NCI-H1694 (cell line): Measurements from ENCODE around the gene HSD3B7.
A peak's percentile ranks its signal among the peaks of the same experiment; 100 is the strongest.
"Not testable (repeated sequence)": the region's sequence is repeated elsewhere in the genome, so short reads cannot be mapped to it uniquely, and the experiment has no call there.

ENCODE experiments used
- DNase-seq: peaks from one replicate; lab custom pipeline; 2025; lab: John Stamatoyannopoulos, UW

Gene HSD3B7

GRCh38 chr16:31000671-31001382 lies 15.8 kb downstream of the HSD3B7 start:
- DNase-seq, result no peak

- no peak for DNase-seq
Measured at GRCh38 chr16:31001507-31002249, 16.7 kb downstream of the HSD3B7 start.

- no peak for DNase-seq
Measured at GRCh38 chr16:31002250-31002700, 17.3 kb downstream of the HSD3B7 start.

- DNase-seq, result no peak
Measured at GRCh38 chr16:31002862-31003341, 17.9 kb downstream of the HSD3B7 start.

- DNase-seq, result no peak
Measured at GRCh38 chr16:31003744-31004143, 18.7 kb downstream of the HSD3B7 start.

- no peak for DNase-seq
Measured at GRCh38 chr16:31004658-31005057, 19.7 kb downstream of the HSD3B7 start.

GRCh38 chr16:31005350-31006085 lies 20.5 kb downstream of the HSD3B7 start:
- DNase-seq, result no peak

GRCh38 chr16:31006086-31006385 lies 21.0 kb downstream of the HSD3B7 start:
- DNase-seq, result peak; percentile 32

- DNase-seq, result no peak
Measured at GRCh38 chr16:31006589-31006988, 21.6 kb downstream of the HSD3B7 start.

- no peak for DNase-seq
Measured at GRCh38 chr16:31007684-31008083, 22.7 kb downstream of the HSD3B7 start.

- DNase-seq, result no peak
Measured at GRCh38 chr16:31008149-31008548, 23.1 kb downstream of the HSD3B7 start.

- DNase-seq, result no peak
Measured at GRCh38 chr16:31008551-31008950, 23.5 kb downstream of the HSD3B7 start.

GRCh38 chr16:31009120-31009519 lies 24.1 kb downstream of the HSD3B7 start:
- no peak for DNase-seq

GRCh38 chr16:31009894-31010584 lies 25.0 kb downstream of the HSD3B7 start:
- DNase-seq, result no peak

GRCh38 chr16:31010585-31011325 lies 25.7 kb downstream of the HSD3B7 start, which contains the start of gene STX1B:
Gene STX1B, minus strand, starts transcription at chr16:31010638. Its CDS starts 242 bp downstream, at chr16:31010396.
- DNase-seq, result peak; percentile 38

GRCh38 chr16:31011815-31012214 lies 26.8 kb downstream of the HSD3B7 start:
- not testable (repeated sequence) for DNase-seq

GRCh38 chr16:31013292-31013691 lies 28.3 kb downstream of the HSD3B7 start:
- not testable (repeated sequence) for DNase-seq

- no peak for DNase-seq
Measured at GRCh38 chr16:31016018-31016417, 31.0 kb downstream of the HSD3B7 start.

- not testable (repeated sequence) for DNase-seq
Measured at GRCh38 chr16:31017756-31018155, 32.7 kb downstream of the HSD3B7 start.

- no peak for DNase-seq
Measured at GRCh38 chr16:31020536-31020935, 35.5 kb downstream of the HSD3B7 start.

- no peak for DNase-seq
Measured at GRCh38 chr16:31022544-31023251, 37.7 kb downstream of the HSD3B7 start.
